Smooth muscle cell (in vitro differentiated cells): Measurements from ENCODE around the gene RASL11B. TPM values are rescaled to one million over a fixed set of nuclear protein-coding genes. Genes with fewer than 3 reads are reported as not detected.
"Not testable (repeated sequence)": the region's sequence is repeated elsewhere in the genome, so short reads cannot be mapped to it uniquely, and the experiment has no call there.

Experiments
- DNase-seq: peaks from one replicate; lab custom pipeline; 2025; ENCODE audit not compliant: unreplicated experiment; lab: John Stamatoyannopoulos, UW
- H2AFZ ChIP-seq: fragments of 200-600 bp; sonication (generic); 2 replicates; pipeline ENCODE4 v1.6.0; 2016; ENCODE audit warnings: antibody characterized with exemption, low read depth, mild to moderate bottlenecking
- H3F3A ChIP-seq: fragments of 200-600 bp; sonication (generic); 2 replicates; pipeline ENCODE4 v1.6.0; 2017; ENCODE audit warnings: antibody characterized with exemption, low read depth
- H3K27ac ChIP-seq: fragments of 200-600 bp; sonication (generic); 2 replicates; pipeline ENCODE4 v1.5.1; 2016; ENCODE audit warnings: low read depth, mild to moderate bottlenecking
- H3K27me3 ChIP-seq: fragments of 200-600 bp; sonication (generic); 2 replicates; pipeline ENCODE4 v1.6.1; 2016; ENCODE audit warnings: low read depth, mild to moderate bottlenecking
- H3K36me3 ChIP-seq: fragments of 200-600 bp; sonication (generic); 2 replicates; pipeline ENCODE4 v1.5.1; 2016; ENCODE audit warnings: low read depth
- H3K4me1 ChIP-seq: fragments of 200-600 bp; sonication (generic); 2 replicates; pipeline ENCODE4 v1.5.1; 2016; ENCODE audit warnings: low read depth
- H3K4me2 ChIP-seq: fragments of 200-600 bp; sonication (generic); 2 replicates; pipeline ENCODE4 v1.6.0; 2016; ENCODE audit warnings: mild to moderate bottlenecking
- H3K4me3 ChIP-seq: fragments of 200-600 bp; sonication (generic); 2 replicates; pipeline ENCODE4 v1.5.1; 2016; ENCODE audit warnings: mild to moderate bottlenecking
- H3K79me2 ChIP-seq: fragments of 200-600 bp; sonication (generic); 2 replicates; pipeline ENCODE4 v1.6.0; 2016; ENCODE audit warnings: low read depth, mild to moderate bottlenecking
- H3K9ac ChIP-seq: fragments of 200-600 bp; sonication (generic); 2 replicates; pipeline ENCODE4 v1.6.0; 2016; ENCODE audit warnings: low read depth
- H3K9me3 ChIP-seq: fragments of 200-600 bp; sonication (generic); replicated peaks from 2 replicates; pipeline ENCODE4 v1.5.1; 2016; ENCODE audit warnings: low read depth
- H4K20me1 ChIP-seq: fragments of 200-600 bp; sonication (generic); 2 replicates; pipeline ENCODE4 v1.6.0; 2016; ENCODE audit warnings: low read depth
- CTCF ChIP-seq: fragments of 200-600 bp; sonication (generic); IDR thresholded peaks from 2 replicates; pipeline ENCODE4 v1.5.1; 2017; ENCODE audit warnings: borderline replicate concordance, mild to moderate bottlenecking, antibody characterized with exemption; ENCODE audit not compliant: insufficient read depth, poor library complexity, severe bottlenecking
- WGBS: methylation state at CpG from one replicate; pipeline ENCODE4 v1.1.7; 2016; ENCODE audit warnings: low lambda C conversion rate; 5-methylcytosine and 5-hydroxymethylcytosine counted together
- polyA plus RNA-seq: library from polyadenylated mRNA; unstranded; fragments of >200 nt; fragmentation: Nextera tagmentation; extraction: Ambion mirVana; gene quantifications from 2 replicates; pipeline ENCODE4 v1.2.1, GENCODE V29; 2016
- total RNA-seq: library from RNA; depleted of rRNA; stranded (reverse); fragments of >200 nt; gene quantifications from 2 replicates; pipeline ENCODE4 v1.2.3, GENCODE V29; 2014

The RASL11B gene
- total and polyA plus RNA-seq, 2 experiments from 2014 or later: 42.9 to 59.6 TPM

- Histone ChIP-seq H3K4me3 (no peak overlapping the region), H3K79me2 (no peaks in the 10 kb centered on the region), H3K9me3 (no peaks in the 10 kb centered on the region), H2AFZ (no peak overlapping the region), H3K27me3 (no peaks in the 10 kb centered on the region), H3K27ac (peak overlapping the region; percentile 83), H3K36me3 (no peaks in the 10 kb centered on the region), H4K20me1 (no peaks in the 10 kb centered on the region), H3F3A (peaks cover 4% of the 10 kb centered on the region), H3K9ac (no peak overlapping the region), H3K4me1 (no peaks in the 10 kb centered on the region), H3K4me2 (peak overlapping the region; percentile 11)
- DNase-seq: no peak
- no peak for TF ChIP-seq CTCF
- 25% methylated on average over 12 of the region's 12 CpGs for WGBS
Measured at GRCh38 chr4:52824603-52825459, 37.3 kb upstream of the RASL11B start.

GRCh38 chr4:52825460-52826090 is 36.5 kb upstream of the RASL11B start:
- no peak for DNase-seq
- peak overlapping the region; percentile 43 for H3K9ac ChIP-seq
- TF ChIP-seq CTCF: no peak
- H3K4me1 ChIP-seq: no peaks in the 10 kb centered on the region
- H3F3A ChIP-seq: peaks cover 4% of the 10 kb centered on the region
- no peak overlapping the region for H2AFZ ChIP-seq
- no peaks in the 10 kb centered on the region for H3K27me3 ChIP-seq
- no peaks in the 10 kb centered on the region for H4K20me1 ChIP-seq
- H3K4me3 ChIP-seq: no peak overlapping the region
- no peaks in the 10 kb centered on the region for H3K9me3 ChIP-seq
- H3K27ac ChIP-seq: peak overlapping the region; percentile 83
- peak overlapping the region; percentile 11 for H3K4me2 ChIP-seq
- H3K36me3 ChIP-seq: no peaks in the 10 kb centered on the region
- H3K79me2 ChIP-seq: no peaks in the 10 kb centered on the region
- 31% methylated on average over 3 of the region's 3 CpGs for WGBS

GRCh38 chr4:52833941-52834525 is 28.1 kb upstream of the RASL11B start:
- no peak for DNase-seq

GRCh38 chr4:52834641-52835456 is 27.3 kb upstream of the RASL11B start:
- not testable (repeated sequence) for H3K9me3 ChIP-seq, H2AFZ ChIP-seq
- WGBS: 65% methylated on average over 8 of the region's 8 CpGs

More at GRCh38 chr4:52833941-52834525, 28.1 kb upstream of the RASL11B start:
- H3K27ac ChIP-seq: no peak overlapping the region
- H3K9ac ChIP-seq: no peak overlapping the region
- peaks cover 21% of the 10 kb centered on the region for H3K4me1 ChIP-seq
- 47% methylated on average over 3 of the region's 3 CpGs for WGBS
- no peaks in the 10 kb centered on the region for H4K20me1 ChIP-seq
- no peak overlapping the region for H2AFZ ChIP-seq
- no peaks in the 10 kb centered on the region for H3K27me3 ChIP-seq
- TF ChIP-seq CTCF: no peak
- H3K4me3 ChIP-seq: no peak overlapping the region
- no peaks in the 10 kb centered on the region for H3K9me3 ChIP-seq
- no peaks in the 10 kb centered on the region for H3K79me2 ChIP-seq
- no peak overlapping the region for H3K4me2 ChIP-seq
- peaks cover 2% of the 10 kb centered on the region for H3F3A ChIP-seq
- H3K36me3 ChIP-seq: no peaks in the 10 kb centered on the region

More at GRCh38 chr4:52834641-52835456, 27.3 kb upstream of the RASL11B start:
- not testable (repeated sequence) for DNase-seq, H3K9ac ChIP-seq, H3K79me2 ChIP-seq, H3K27me3 ChIP-seq, H3K4me2 ChIP-seq, H3K27ac ChIP-seq, H3K4me3 ChIP-seq, H4K20me1 ChIP-seq, H3F3A ChIP-seq, H3K36me3 ChIP-seq
- peaks cover 30% of the 10 kb centered on the region for H3K4me1 ChIP-seq
